GM15510 (cell line): ENCODE measurements around the gene GGTLC3.
"Not testable (repeated sequence)": the region's sequence is repeated elsewhere in the genome, so short reads cannot be mapped to it uniquely, and the experiment has no call there.

ENCODE experiments used
- POLR2A ChIP-seq: IDR thresholded peaks from 3 replicates; pipeline ENCODE4 v1.6.1; 2011; ENCODE audit warnings: borderline replicate concordance; ENCODE audit not compliant: insufficient read length; ENCODE audit errors: extremely low read depth

Gene GGTLC3

GRCh38 chr22:18518061-18518460 lies at the start of gene GGTLC3:
Gene GGTLC3, minus strand, starts transcription at chr22:18518161. Its CDS starts 264 bp downstream, at chr22:18517897.
- TF ChIP-seq POLR2A = not testable (repeated sequence)

- TF ChIP-seq POLR2A = not testable (repeated sequence)
These were observed 10.0 kb upstream of the GGTLC3 start, which contains the start of gene TMEM191B for GRCh38 chr22:18527752-18528596. Gene TMEM191B, plus strand, starts transcription at chr22:18527802. Its CDS starts 179 bp downstream, at chr22:18527981.
